Cardiac muscle cell (in vitro differentiated cells and primary cell): ENCODE results near the gene ACOT7. TPM values are rescaled to one million over a fixed set of nuclear protein-coding genes. Genes with fewer than 3 reads are reported as not detected.
"Not testable (repeated sequence)": the region's sequence is repeated elsewhere in the genome, so short reads cannot be mapped to it uniquely, and the experiment has no call there.

Experiments used
- DNase-seq, 2 donors: peaks; one replicate each; pipeline versions ENCODE4 v3.0.0 to v3.0.0-alpha.2; 2010 to 2017; ENCODE audit warnings: low read depth in 1 of 2, low spot score in 1 of 2
- H3K27ac ChIP-seq: fragments of 200-600 bp; sonication (generic); 2 replicates; pipeline ENCODE4 v1.5.1; 2016
- H3K27me3 ChIP-seq: fragments of 200-600 bp; sonication (generic); 2 replicates; pipeline ENCODE4 v1.6.0; 2016; ENCODE audit warnings: control low read depth
- H3K36me3 ChIP-seq: fragments of 200-600 bp; sonication (generic); 2 replicates; pipeline ENCODE4 v1.5.1; 2016; ENCODE audit warnings: control low read depth
- H3K4me1 ChIP-seq: fragments of 200-600 bp; sonication (generic); 2 replicates; pipeline ENCODE4 v1.8.1; 2017; ENCODE audit warnings: low read depth, mild to moderate bottlenecking, mixed run types
- H3K4me3 ChIP-seq: fragments of 200-600 bp; sonication (generic); 2 replicates; pipeline ENCODE4 v1.5.1; 2016; ENCODE audit warnings: mild to moderate bottlenecking
- H3K9me3 ChIP-seq: fragments of 200-600 bp; sonication (generic); 2 replicates; pipeline ENCODE4 v1.5.1; 2017; ENCODE audit warnings: low read depth, mild to moderate bottlenecking, control low read depth
- CTCF ChIP-seq: IDR thresholded peaks from 2 replicates; pipeline ENCODE4 v1.5.1; 2012; ENCODE audit warnings: low read depth, mild to moderate bottlenecking, low read length
- polyA plus RNA-seq: library from polyadenylated mRNA; unstranded; fragments of >200 nt; fragmentation: Nextera tagmentation; extraction: Ambion mirVana; gene quantifications from 2 replicates; pipeline ENCODE4 v1.2.1, GENCODE V29; 2016
- total RNA-seq: library from RNA; depleted of rRNA; stranded (reverse); fragments of >200 nt; gene quantifications from 2 replicates; pipeline ENCODE4 v1.2.3, GENCODE V29; 2016

The ACOT7 gene
- total and polyA plus RNA-seq, 2 experiments from 2014 or later, result 11.8 to 51.2 TPM

DNA sequence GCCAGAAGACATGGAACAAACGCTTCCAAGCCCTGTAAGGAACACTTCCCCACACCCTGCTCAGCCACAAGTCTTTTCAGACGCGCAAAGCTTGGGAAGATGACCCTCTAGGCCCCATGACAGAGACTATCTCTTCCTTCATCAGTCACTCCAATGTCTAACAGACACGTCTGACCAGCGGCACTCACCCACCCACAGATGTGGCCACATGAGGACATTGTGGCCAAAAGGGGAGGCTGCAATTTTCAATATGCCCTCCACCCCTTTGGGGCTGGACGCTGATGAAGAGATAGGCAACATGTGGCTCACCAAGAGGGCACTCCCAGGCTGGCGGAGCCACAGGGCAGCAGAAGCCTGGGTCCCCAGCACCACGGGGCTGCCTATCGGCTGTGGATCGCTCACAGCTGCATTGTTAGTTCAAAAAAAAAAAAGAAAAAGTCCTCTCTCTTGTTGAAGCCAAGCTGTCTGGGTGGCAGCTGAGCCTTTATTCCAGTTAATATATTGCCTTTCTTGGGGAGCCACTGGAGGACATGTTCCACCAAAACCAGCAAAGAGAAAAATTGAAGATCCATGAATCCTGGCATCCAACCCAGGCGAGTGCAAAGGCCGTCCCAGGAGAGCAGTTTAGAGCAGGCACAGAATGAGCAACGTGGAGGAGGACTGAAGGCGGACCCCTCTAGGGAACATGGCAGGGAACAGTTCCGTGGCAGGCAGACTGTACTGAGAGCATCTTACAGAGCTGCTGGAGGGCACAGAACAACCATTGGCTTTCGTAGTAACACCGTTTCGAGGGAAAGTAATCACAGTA is 80.0 kb downstream of the ACOT7 start:
- peaks cover 3% of the 10 kb centered on the region for H3K27me3 ChIP-seq
- H3K4me1 ChIP-seq, result no peaks in the 10 kb centered on the region
- H3K4me3 ChIP-seq, result no peak overlapping the region
- no peak overlapping the region for H3K27ac ChIP-seq
- no peaks in the 10 kb centered on the region for H3K9me3 ChIP-seq
- no peak for TF ChIP-seq CTCF
- no peak for DNase-seq
- H3K36me3 ChIP-seq, result no peaks in the 10 kb centered on the region

GRCh38 chr1:6310116-6310848 is 83.3 kb downstream of the ACOT7 start:
- H3K4me1 ChIP-seq, result no peaks in the 10 kb centered on the region
- H3K27me3 ChIP-seq, result peaks cover 3% of the 10 kb centered on the region
- H3K27ac ChIP-seq, result no peak overlapping the region
- no peaks in the 10 kb centered on the region for H3K9me3 ChIP-seq
- no peak overlapping the region for H3K4me3 ChIP-seq
- TF ChIP-seq CTCF, result no peak
- H3K36me3 ChIP-seq, result no peaks in the 10 kb centered on the region
- DNase-seq, result no peak

DNA sequence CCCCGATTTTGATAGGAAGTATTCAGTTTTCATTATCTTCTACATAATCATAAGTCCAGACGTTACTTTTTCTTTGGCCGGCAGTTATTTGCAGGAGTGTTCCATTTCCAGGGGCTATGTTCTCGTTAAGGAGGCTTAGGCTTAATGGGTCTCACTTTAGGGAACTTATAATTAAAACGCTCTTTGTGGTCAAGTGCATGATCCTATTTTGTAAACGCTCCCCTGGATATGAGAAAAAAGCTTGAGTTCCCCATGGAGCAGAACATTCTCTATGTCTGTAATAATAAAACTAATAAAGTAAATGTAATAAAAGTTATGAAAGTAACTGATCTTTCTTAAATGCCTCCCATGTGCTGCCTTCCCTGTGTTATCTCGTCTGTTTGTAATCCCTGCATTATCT is 84.0 kb downstream of the ACOT7 start:
- Histone ChIP-seq H3K4me1 (no peaks in the 10 kb centered on the region), H3K27ac (no peak overlapping the region), H3K36me3 (no peaks in the 10 kb centered on the region), H3K9me3 (no peaks in the 10 kb centered on the region), H3K4me3 (no peak overlapping the region), H3K27me3 (peaks cover 3% of the 10 kb centered on the region)
- TF ChIP-seq CTCF, result no peak
- DNase-seq, result no peak

GRCh38 chr1:6308449-6308848 is 85.1 kb downstream of the ACOT7 start:
- Histone ChIP-seq H3K4me1 (no peaks in the 10 kb centered on the region), H3K27me3 (peaks cover 3% of the 10 kb centered on the region), H3K27ac (no peak overlapping the region), H3K36me3 (no peaks in the 10 kb centered on the region), H3K4me3 (no peak overlapping the region), H3K9me3 (no peaks in the 10 kb centered on the region)
- no peak for TF ChIP-seq CTCF
- no peak for DNase-seq

GRCh38 chr1:6307682-6308081 is 85.9 kb downstream of the ACOT7 start:
- not testable (repeated sequence) for DNase-seq, H3K27ac ChIP-seq, H3K9me3 ChIP-seq, H3K4me3 ChIP-seq, H3K4me1 ChIP-seq, H3K36me3 ChIP-seq, H3K27me3 ChIP-seq

DNA sequence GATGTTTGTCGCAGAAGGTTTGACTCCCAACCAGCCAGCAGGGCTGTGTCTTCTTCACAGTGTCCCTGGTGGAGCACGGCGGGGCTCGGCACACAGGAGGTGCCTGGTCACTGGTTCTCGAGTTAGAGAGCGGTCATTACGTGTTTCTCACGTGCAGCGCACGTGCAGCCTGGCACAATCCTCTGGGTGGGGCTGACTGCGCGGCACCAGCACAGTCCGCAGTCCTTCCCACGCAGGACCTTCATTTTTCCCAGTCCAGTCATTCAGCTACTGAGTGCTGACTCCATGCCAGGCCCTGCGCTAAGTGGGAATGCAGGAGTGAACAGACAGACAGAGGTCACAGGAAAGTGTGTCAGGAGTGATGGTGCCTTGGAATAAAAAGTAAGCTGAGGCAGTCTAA is 86.5 kb downstream of the ACOT7 start:
- DNase-seq, result no peak
- Histone ChIP-seq H3K4me1 (no peaks in the 10 kb centered on the region), H3K4me3 (no peak overlapping the region), H3K9me3 (no peaks in the 10 kb centered on the region), H3K27me3 (no peaks in the 10 kb centered on the region), H3K36me3 (no peaks in the 10 kb centered on the region), H3K27ac (no peak overlapping the region)
- TF ChIP-seq CTCF, result no peak
